NCI-H2029 treated with DMSO at 0.1 percent for 48 hours (cell line): ENCODE measurements around the gene ITGA6.

Experiments
- DNase-seq: peaks from one replicate; lab custom pipeline; 2025; lab: John Stamatoyannopoulos, UW

The ITGA6 gene

GRCh38 chr2:172465417-172466334 is 38.3 kb downstream of the ITGA6 start:
- DNase-seq: peak; percentile 70

- no peak for DNase-seq
Observed at GRCh38 chr2:172467382-172467781, 40.0 kb downstream of the ITGA6 start.

- DNase-seq: no peak
Observed at GRCh38 chr2:172470958-172471922, 43.9 kb downstream of the ITGA6 start.

- no peak for DNase-seq
Observed at GRCh38 chr2:172472446-172473033, 45.2 kb downstream of the ITGA6 start.

- no peak for DNase-seq
Observed at GRCh38 chr2:172473167-172473566, 45.8 kb downstream of the ITGA6 start.

- no peak for DNase-seq
Observed at GRCh38 chr2:172478353-172478752, 51.0 kb downstream of the ITGA6 start.

GRCh38 chr2:172480301-172481218 is 53.2 kb downstream of the ITGA6 start:
- DNase-seq: no peak

- DNase-seq: no peak
Observed at GRCh38 chr2:172481507-172482262, 54.3 kb downstream of the ITGA6 start.

GRCh38 chr2:172484253-172484652 is 56.9 kb downstream of the ITGA6 start:
- no peak for DNase-seq

GRCh38 chr2:172484706-172485105 is 57.3 kb downstream of the ITGA6 start:
- no peak for DNase-seq

GRCh38 chr2:172488556-172488955 is 61.2 kb downstream of the ITGA6 start:
- no peak for DNase-seq

GRCh38 chr2:172489681-172490080 is 62.3 kb downstream of the ITGA6 start:
- DNase-seq: no peak

GRCh38 chr2:172496160-172496608 is 68.8 kb downstream of the ITGA6 start:
- DNase-seq: no peak

GRCh38 chr2:172507199-172507598 is 79.8 kb downstream of the ITGA6 start:
- no peak for DNase-seq

GRCh38 chr2:172510088-172510487 is 82.7 kb downstream of the ITGA6 start:
- no peak for DNase-seq

GRCh38 chr2:172510548-172510947 is 83.2 kb downstream of the ITGA6 start:
- no peak for DNase-seq

- DNase-seq: no peak
Observed at GRCh38 chr2:172512810-172513523, 85.6 kb downstream of the ITGA6 start.

- DNase-seq: no peak
Observed at GRCh38 chr2:172513524-172513900, 86.1 kb downstream of the ITGA6 start.

GRCh38 chr2:172513935-172514586 is 86.7 kb downstream of the ITGA6 start:
- no peak for DNase-seq
